GM21528 (cell line): Measurements from ENCODE around the gene CNTNAP3.
"Not testable (repeated sequence)": the region's sequence is repeated elsewhere in the genome, so short reads cannot be mapped to it uniquely, and the experiment has no call there.

Experiments used
- ATAC-seq: cut with Tn5 transposase; IDR thresholded peaks from one replicate; pipeline ENCODE4 v1.9.1; 2021; ENCODE audit warnings: mild to moderate bottlenecking, moderate library complexity; ENCODE audit not compliant: unreplicated experiment, low FRiP score

CNTNAP3 gene

DNA sequence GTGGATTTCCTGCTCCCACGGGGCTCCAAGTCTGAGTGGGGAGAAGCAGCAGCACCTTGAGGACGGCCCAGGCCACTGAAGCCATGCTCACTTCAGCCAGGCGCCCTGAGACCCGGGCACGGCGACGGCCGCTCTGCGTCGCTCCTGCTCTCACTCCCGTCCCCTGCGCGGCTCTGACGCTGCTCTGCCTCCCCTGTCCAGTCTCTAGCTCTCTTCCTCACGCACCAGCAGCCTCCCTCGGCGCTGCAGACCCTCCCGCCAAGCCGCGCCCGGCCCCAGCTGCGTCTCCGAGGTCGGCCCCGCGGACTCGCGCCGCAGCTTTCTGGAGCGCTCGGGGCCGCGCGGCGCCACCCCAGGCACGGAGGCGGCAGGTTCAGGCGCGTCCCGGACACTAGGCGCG, at the start of gene CNTNAP3:
Gene CNTNAP3 (minus strand): TSS at position 188 of the 400 bp plus-strand sequence. CDS start 103 bp downstream, at position 85.
- not testable (repeated sequence) for ATAC-seq

DNA sequence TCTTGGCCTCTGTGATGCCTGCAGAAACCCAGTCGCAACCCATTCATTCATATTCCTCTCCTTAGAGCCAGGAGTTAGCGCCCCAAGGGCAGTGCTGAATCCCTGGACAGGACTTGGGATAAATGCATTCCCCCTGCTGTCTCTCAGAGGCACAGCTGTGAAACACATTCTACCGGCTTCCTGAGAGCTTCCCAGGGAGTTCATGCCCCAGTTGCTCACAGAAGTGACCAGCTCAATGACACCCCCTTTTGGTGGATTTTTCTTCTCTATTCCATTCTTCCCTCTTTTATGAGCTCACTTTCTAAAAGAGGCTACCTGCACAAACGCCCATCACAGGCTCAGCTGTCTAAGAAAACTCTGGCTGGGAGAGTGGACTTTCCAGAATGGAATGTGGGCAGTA, 8.0 kb downstream of the CNTNAP3 start:
- ATAC-seq = not testable (repeated sequence)

DNA sequence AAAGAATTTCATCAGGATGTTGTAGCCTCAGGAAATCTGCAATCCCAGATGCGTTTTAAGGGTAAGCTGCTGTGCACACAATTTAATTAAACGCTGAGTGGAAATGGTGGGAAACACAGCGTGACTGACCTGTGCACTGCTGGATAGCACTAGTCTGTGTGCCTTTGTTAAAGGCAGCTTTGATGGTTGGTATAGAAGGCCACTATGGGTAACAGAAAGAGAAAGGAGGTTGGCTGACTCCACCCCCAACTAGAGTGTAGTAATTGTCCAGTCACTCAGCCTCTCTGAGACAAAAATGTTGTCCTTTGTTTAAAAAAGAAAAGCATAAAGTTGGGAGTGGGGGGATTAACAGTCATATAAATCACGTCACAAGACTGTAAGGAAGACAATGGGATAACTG, 45.5 kb downstream of the CNTNAP3 start:
- ATAC-seq = not testable (repeated sequence)

DNA sequence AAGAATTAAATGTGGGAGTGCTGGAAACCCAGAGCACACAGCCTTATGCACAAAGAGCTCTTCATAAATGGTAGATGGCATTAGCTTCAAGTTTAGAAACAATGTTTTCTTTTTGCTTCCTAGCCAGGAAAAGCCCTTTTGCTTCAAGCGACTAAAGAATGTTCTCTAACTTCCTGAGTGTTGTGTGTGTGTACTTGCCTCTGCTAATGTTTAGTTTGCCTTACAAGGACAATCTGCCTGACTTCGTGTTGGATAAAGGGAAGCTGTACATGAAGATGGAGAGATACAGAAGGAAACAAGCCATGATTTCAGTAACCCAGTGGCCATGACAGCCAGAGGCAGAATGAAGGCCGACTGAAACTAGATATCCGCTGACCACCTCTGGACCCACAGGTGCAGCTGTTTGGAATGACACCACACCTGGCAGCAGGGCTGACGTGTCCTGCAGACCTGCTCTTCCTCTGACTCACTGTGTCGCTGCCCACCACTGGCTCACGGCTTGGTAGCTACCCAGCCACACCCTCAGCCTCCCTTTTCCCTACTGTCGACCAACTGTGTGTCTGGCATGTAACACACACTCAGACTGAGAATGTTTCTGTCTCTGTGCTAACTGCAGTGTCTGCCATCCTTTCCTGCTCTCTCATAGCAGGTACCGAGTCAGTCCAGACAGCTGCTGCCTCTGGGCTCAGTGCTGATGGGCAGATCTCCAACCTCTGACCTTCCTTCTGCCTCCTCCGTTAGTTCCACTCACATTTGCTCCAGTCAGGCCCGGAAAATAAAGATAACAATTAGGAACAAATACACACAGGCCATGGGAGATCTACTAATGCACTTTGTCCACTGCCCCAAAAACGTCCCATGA, 55.6 kb downstream of the CNTNAP3 start:
- not testable (repeated sequence) for ATAC-seq

DNA sequence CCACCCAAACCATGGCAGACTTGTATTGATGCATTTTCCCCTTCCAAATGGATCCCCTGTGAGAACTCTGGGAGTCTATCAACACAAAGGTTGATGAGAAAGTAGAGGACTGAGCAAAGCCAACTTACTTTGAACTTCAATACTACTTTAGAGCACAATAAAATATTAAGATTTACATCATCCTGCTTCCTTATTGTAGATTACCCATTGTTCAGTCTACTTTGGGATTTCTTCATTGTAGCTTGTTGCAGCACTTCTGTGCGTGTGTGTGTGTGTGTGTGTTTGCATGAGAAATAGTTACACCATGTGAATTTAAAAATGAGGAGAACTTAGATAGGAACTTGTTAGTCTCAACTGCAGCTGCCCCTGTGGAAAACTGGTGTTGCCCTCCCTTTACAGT, 72.0 kb downstream of the CNTNAP3 start:
- ATAC-seq = not testable (repeated sequence)

DNA sequence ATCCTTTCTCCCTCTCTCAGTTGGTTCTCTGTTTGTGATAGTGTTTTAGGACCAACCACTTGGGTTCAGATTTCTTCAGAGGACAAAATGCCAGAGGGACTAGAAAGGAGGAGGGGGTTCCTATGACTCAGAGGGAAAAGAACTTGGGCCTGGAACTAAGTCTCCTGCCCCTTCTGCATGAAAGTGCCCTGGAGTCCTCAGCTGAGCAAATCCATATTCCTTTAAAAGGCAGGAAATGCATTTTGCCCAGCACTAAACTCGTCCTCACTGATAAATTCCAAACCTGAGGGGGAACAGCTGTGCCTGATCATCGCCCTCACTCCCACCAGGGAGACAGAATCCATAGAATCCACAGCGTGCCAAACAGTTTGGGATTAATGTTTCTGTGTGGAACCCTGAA, 78.2 kb downstream of the CNTNAP3 start:
- ATAC-seq = not testable (repeated sequence)

DNA sequence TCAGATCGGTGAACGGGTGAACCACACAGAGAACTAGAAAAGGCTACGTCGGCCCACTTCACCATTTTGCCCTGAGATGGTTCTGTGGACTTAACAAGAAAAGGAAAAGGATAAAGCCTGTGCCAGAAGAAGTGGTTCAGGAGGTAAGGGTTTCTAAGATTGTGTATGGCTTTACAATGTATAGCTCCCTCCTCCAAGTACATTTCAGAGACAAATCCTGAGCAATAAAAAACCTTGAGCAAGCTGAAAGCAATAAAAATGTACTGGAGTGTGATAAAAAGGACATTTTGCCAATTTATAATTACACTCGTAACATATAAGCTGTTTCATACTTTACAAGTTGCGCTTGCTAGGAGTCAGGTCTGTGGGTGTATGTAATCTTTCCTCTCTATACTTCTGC, 81.3 kb downstream of the CNTNAP3 start:
- not testable (repeated sequence) for ATAC-seq

DNA sequence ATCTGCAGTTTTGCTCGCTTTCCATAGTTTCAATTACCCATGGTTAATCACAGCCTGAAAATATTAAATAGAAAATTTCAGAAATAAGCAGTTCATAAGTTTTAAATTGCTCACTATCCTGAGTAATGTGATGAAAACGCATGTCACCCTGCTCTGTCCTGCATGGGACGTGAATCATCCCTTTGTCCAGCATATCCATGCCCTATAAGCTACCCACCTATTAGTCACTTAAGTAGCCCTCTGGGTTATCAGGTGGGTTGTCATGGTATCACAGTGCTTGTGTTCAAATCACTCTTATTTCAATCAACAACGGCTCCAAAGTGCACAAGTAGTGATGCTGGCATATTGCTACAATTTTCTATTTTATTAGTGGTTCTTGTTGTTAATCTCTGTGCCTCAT, 82.1 kb downstream of the CNTNAP3 start:
- ATAC-seq = not testable (repeated sequence)

DNA sequence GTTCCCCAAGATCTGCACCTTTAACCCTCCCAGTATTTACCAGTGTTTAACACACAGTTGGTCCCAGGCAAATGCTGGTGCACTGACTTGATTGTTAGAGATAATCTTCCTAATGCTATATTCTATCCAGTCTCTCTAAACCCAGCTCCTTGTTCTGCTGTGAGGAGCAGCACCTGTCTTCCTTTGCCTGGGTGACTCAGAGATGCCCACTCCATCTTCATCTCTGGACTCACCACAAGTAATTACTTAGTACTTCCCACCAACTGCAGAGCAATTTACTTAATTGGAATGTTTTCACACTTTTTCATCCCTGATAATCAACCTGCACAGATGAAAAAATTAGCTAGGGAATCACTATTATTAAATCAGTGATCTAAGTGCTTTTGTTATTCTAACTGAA, 87.6 kb downstream of the CNTNAP3 start:
- ATAC-seq = not testable (repeated sequence)

DNA sequence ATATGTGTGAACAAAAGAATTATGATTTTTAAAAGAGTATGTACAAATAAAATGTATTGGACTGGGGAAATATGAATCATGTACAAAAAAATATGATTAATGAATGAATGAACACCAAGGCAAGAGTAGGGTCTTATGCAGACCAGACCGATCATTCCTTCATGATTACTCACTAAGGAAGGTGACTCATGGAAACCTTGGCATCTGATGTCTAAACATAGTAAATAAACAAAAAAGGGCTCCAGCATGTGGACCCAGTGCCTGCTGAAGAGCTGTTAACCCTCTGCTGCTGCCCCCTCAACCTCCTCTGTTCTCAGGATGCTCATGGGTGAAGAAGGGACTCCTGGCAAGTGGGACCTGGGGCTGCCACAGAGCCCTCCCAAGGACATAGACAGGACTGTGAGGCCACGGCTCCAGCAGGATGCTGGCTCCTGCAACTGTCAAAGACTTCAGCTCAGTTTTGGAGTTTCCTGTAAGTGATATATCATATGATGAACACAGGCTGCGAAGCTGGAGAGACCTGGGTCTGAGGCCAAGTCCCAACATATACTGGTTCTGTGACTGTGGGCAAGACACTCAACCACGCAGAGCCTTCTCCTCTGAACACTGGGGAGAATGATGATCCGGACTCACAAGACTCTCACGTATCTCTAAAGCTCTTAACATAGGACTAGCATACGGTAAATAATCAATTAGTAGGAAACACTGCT, 89.8 kb downstream of the CNTNAP3 start:
- ATAC-seq = not testable (repeated sequence)

DNA sequence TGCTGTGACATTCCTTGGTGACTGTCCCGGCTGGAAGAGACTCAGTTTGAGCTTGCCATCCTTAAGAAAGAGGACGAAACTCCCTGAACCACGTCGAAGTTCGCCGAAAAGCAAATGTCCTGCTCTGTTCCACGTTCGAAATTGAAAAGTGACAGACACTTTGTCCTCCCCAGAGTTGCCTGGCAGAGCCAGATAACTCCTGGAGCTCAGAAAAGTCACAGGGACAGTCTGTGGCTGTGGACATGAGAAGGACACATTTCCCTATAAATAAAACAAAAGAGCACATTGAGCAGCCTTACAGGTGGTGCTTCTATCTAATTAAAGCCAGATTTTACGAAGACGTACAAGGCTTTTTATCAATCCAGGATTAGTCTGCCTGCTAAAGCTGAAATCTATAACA, 116.6 kb downstream of the CNTNAP3 start:
- ATAC-seq = not testable (repeated sequence)

DNA sequence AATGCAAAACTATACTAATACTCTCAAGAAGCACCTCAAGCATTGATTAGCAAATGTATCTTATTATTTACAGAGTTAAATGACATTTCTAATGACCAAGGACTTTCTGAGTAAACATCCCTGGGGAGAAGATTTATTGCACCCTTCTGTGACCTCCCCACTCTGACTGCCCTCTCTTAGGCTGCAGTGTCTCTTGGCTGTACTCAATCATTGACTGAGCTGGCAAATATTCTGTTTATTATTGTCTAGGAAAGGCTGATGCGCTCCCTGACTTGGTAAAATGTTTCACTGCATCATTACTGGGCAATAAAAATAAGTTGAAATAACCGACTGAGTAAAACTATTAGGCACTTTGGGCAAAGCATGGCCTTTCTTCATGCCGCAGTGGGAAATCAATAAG, 130.3 kb downstream of the CNTNAP3 start:
- not testable (repeated sequence) for ATAC-seq

DNA sequence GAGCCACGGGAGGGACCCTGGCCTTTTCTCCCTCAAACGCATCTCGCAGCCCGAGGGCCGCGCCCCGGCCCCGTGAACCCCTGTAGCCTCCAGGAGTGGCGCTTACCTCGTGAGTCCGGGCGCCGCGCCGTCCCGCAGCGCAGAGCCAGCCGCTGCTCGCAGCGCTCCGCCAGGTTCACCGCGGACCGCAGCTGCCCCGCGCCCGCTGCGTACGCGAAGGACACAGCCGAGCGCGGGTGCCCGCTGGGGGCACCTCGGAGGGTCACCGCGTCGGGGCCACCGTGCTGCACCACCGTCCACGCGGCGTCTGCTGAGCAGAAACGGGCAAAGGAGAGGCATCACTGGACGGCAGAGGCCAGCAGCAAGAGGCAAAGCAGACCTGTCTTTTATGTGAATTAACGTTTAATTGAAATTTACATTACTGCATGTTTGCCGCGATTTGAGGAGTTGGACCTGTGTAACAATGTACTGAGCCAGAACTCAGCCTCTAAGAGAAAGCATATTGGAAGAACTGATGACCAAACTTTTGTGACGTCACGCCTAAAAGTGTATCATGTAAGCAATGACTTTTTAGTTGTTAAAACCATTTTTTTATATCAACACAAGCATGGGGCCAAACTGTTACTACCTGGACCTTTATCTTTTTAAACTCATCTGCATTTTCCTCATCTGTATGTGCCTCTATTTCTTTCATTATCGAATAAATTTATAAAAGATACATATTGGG, 155.0 kb downstream of the CNTNAP3 start:
- ATAC-seq = not testable (repeated sequence)

DNA sequence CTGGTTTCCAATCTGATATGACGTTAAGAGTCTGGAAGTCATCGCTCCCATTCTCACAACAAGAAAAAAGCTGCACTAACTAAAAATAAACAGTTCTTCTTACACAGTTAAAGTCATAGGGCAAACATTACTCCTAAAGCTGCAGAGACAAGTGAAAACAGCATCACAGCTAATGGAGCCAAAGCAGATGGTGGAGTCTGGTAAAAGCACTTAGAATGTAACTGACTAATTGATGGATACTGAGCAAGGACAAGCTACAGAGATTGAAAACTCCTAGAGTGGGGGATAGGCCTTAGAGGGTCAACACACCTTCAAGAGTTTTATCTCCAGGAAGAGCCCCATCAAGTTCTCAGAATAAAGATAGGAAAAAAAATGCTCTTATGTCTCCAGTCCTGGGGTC, 166.6 kb downstream of the CNTNAP3 start:
- ATAC-seq = not testable (repeated sequence)

DNA sequence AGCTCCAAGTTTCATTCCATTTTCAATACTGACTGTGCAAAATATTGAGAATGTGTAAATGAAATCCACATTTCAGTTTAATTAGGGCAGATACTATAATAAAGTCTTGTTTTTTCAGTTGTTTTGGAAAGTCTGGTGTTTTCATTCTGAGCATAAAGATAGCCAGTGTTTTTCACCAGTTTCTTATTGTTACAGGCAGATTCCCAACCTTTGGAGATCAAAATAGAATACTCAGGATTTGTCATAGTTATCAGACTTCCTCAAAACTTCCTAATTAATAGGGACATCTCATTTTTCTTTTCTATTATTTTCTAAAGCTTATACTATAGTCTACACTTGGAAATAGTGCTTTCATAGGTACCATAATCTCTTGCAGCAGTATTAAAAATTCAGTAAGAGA, 176.2 kb downstream of the CNTNAP3 start:
- not testable (repeated sequence) for ATAC-seq

DNA sequence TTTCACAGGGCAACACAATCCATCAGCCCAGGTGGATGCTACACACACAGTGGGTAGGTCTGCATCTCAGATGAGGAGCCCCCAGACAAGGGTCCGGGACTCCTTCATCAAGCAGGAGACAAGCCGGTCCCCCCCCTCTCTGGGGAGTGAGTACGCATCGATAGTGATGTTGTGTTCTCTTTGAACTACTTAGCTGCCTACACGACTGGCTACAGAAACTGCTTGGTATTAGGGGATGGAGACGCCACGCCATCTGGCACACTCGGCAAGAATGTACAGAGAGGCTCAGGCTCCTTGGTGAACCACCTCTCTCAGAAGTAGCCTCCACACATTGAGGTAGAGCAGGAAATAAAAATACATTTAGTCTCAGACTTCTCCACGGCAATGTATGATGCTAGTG, 179.8 kb downstream of the CNTNAP3 start:
- no peak for ATAC-seq

DNA sequence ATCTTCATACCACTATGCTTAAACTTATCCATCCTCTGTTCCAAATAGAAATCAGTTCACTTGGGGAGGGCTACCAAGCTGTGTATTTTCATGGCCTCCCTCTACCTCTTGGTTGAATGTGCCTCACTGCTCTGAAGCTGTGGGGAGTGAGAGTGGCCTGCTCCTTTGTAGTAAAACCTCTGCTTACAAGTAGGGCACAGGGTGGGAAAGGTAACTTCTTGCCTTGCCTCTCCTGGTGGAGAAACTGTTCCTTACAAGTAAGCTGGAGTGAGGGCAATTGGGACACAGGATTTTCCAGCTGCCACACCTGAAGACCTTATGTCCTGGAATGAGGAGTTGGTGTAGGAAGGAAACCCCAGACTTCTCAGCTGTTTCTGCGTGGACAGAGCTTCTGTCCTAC, 190.8 kb downstream of the CNTNAP3 start:
- not testable (repeated sequence) for ATAC-seq

DNA sequence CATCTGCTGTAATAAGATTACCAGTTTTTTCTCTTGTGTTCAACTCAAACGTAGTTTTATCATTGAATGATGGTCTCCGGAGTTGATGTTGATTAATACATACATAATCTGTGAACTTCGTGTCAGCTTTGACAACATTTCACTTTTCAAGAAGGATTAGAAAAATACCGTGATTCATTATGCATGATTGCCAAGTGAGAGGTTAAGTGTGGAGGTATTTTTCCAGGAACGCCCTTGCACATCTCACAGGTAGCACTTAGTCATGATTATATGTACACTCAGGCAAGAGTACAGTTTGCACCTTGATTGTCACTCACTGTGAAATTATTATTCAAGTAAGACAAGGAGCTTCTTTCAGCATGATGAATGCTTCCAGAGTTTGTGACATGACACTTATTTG, 202.7 kb downstream of the CNTNAP3 start:
- ATAC-seq = not testable (repeated sequence)

DNA sequence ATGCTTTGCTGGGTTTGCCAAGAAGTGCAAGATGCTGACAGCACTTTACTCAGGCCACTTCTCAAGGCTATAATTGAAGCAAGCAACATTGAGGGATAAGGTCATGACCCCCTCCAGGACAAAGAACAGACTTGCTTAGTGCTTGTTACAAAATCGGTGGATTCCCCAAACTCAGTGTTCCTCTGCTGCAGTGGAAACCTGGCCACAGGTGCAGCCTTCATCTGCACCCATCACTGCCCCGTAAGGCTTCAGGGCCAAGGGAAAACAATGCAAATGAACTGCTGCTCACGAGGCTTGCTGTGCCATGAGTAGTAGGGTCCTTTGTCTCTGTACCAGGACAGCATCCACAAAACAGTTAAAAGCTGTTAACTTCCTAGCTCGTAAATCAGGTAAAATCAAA, 205.4 kb downstream of the CNTNAP3 start:
- ATAC-seq = not testable (repeated sequence)

DNA sequence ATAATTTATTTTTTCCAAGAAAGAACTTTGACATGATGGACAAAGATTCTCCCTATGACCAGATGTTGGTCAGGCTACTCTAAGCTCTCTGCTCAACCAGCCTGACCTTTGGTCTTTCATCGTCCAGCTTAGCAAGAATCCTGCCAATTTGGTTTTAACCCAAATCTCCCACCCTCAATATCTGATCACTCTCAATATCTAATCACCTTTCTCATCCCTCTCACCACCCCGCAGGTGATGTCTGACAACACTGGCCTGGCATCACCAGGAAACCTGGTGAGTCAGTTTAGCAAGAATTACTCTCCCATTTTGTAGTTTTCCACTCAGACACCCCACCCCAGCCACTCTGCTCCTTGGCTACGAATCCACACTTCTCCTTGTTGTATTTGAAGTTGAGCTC, 207.9 kb downstream of the CNTNAP3 start:
- ATAC-seq = not testable (repeated sequence)
